GM12892 (cell line): Measurements from ENCODE around the gene GULP1.

Experiments used
- POLR2AphosphoS5 ChIP-seq: IDR thresholded peaks from 2 replicates; pipeline ENCODE4 v1.6.1; 2011; ENCODE audit warnings: low read depth, low read length, control low read depth
- TAF1 ChIP-seq: IDR thresholded peaks from 2 replicates; pipeline ENCODE4 v1.6.1; 2011; ENCODE audit warnings: low read depth, mild to moderate bottlenecking, control low read depth, low read length, borderline replicate concordance

DNA sequence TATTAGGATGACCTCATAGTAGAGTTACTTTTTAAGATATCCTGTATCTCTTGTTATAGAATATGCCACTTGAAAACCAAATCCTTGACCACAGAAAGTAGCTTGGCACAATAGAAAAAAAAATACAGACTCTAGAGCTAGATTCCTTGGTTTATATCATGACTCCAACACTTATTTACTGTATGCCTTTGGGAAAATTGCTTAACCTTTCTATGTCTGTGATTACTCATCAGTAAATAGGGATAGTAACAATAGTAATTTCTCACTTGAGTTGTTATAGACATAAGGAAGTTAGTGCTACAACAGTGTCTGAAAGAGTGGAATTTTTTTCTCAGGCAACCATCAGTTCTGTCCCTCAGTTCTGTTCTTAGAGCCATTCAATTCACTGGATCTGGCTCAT is 193.8 kb downstream of the GULP1 start:
- TF ChIP-seq POLR2AphosphoS5 (no peak), TAF1 (no peak)
